Suprapubic skin (tissue), 3 donors: ENCODE data around the gene PIK3R1.

ENCODE experiments used
- CTCF ChIP-seq, 2 donors: fragments of 200-600 bp in 1 of 2; fragments of 450-650 bp in 1 of 2; sonication (generic) in 1 of 2; IDR thresholded peaks; one replicate each; pipeline ENCODE4 v1.5.1; 2016 to 2019; ENCODE audit warnings: antibody characterized with exemption in 2 of 2, mild to moderate bottlenecking in 1 of 2, moderate library complexity in 1 of 2
- POLR2A ChIP-seq, 2 donors: fragments of 450-650 bp; IDR thresholded peaks; one replicate each; pipeline ENCODE4 v1.6.1; 2017; ENCODE audit warnings: antibody characterized with exemption in 2 of 2, mild to moderate bottlenecking in 2 of 2, moderate library complexity in 2 of 2

GRCh38 chr5:68259700-68260099, 44.1 kb downstream of the PIK3R1 start:
- no peak for TF ChIP-seq CTCF (IDR thresholded peaks at IDR 0.05)
- no peak for TF ChIP-seq POLR2A (IDR thresholded peaks at IDR 0.05)
